GM12801 (cell line): ENCODE data around the gene RFTN1.

Experiments used
- TF ChIP-seq, protein P1 (sequence below): IDR thresholded peaks from one replicate; pipeline ENCODE4 v1.5.1; 2011; ENCODE audit warnings: control low read depth; ENCODE audit not compliant: insufficient read length; ENCODE audit errors: extremely low read depth

The RFTN1 gene

DNA sequence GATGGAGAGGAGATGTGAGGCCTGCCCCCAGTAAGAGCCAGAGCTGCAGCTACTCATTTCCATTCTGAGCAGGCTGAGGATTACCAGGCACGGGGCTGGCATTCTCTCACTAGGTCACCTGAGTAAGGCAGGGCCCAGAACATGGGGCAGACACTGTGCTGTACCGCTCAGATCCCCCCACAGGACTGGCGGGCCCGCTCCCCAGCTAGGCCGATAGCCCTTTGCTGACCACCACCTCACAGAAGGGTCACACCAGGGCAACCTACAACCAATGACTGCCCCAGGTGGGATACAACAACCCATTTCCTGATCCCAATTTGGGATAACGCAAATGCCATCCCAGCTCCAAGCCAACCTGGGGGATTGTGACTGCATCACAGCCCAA, 195.9 kb downstream of the RFTN1 start:
- TF ChIP-seq, protein P1, sequence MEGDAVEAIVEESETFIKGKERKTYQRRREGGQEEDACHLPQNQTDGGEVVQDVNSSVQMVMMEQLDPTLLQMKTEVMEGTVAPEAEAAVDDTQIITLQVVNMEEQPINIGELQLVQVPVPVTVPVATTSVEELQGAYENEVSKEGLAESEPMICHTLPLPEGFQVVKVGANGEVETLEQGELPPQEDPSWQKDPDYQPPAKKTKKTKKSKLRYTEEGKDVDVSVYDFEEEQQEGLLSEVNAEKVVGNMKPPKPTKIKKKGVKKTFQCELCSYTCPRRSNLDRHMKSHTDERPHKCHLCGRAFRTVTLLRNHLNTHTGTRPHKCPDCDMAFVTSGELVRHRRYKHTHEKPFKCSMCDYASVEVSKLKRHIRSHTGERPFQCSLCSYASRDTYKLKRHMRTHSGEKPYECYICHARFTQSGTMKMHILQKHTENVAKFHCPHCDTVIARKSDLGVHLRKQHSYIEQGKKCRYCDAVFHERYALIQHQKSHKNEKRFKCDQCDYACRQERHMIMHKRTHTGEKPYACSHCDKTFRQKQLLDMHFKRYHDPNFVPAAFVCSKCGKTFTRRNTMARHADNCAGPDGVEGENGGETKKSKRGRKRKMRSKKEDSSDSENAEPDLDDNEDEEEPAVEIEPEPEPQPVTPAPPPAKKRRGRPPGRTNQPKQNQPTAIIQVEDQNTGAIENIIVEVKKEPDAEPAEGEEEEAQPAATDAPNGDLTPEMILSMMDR, result no peak

DNA sequence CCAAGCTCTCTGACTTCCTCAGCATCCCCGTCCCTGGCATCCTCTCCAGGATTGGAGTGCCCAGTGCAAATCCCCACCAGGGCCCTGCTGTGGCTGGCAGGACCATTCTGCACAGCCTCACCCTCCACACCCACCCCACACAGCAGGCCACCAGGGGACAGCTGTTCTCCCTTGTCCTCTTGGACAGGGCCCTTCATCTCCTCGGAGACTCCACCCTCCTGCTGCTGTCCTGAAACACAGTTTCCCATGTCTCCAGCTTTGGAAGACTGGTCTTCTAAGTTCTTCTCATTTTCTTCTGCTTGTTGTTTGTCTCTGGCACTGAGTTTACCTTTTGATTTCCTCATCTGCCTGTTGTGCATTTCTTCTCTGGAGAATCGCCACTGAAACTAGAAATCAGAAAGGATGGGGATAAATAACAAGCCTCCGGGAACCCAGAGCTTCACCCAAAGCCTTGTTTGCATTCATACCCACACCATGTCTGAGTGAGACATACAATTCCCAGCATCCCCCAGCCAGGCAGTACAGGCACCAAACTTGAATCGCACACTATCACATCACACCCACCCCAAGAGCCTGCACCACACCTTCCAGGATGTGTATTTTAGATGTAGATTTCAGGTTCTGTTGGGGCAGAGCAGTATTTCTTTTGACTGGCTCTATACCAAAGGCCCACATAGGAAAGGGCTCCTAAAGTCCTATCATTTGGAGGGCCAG, 196.5 kb downstream of the RFTN1 start:
- TF ChIP-seq, protein P1, result no peak

DNA sequence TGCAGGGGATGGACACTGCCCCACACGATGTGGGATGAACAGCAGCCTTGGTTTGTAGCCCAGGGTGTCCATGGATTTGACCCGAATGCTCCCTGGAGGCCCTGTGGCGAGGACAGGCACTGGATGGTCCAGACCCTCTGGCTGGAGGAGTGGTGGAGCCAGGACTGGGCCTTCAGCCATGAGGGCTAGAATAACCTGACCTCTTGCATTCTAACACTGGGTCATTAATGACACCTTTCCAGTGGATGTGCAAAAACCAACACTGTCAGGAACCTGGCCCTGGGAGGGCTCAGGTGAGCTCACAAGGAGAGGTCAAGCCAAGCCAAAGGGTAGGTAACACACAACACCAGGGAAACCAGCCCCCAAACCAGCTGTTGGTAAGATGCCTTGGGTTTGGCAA, 197.1 kb downstream of the RFTN1 start:
- TF ChIP-seq, protein P1, result no peak

DNA sequence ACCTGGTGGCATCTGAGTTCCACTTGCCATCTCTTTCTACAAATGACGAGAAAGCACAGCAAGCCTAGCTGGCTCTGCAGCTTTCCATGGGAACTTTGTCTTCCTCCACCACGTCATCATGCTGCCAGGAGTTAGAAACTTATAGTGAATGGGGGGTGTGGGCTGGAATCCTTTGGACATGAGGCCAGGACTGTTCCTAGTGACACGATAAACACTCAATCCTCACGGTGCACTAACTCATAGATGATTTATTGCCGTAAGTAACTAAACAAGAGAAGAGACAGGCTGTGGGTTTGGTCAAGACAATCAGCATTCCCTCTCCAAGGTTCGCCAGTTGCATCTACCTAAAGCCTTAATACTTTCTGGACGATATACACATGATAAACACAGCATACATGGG, 197.9 kb downstream of the RFTN1 start:
- TF ChIP-seq, protein P1, result no peak

DNA sequence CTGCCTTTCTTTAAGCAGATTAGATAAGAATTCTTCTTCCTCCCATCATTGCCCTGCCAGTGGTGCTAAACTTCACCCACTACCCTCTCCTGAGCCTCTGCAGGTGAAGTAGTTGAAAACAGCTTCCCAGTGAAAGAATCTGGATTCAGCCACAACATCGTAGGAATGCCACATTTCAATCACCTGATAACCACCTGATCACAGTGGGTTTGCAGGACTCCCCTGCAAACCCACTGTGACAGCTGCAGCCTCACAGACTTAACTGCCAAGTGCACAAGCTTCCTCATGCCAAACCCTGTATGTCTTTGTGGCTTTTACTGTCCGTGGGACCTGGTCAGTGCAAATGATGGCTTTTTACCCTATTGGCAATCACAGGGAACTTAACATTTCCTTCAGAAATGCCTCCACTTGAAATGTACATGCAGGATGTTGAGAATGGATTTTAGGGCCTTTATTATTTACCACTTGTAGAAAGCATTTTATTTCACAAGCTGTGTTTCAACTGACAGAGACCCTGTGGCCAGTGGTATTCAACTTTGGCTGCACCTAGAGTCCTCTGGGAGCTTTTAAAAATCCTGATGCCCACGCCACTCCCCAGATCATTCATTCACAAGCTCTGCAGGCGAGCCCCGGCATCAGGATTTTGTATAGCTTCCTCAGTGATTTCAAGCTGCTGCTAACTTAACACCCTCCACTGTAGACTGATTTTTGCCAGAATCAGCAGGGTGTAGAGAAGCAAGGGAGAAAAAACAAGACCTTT, 199.4 kb downstream of the RFTN1 start:
- TF ChIP-seq, protein P1, result no peak

DNA sequence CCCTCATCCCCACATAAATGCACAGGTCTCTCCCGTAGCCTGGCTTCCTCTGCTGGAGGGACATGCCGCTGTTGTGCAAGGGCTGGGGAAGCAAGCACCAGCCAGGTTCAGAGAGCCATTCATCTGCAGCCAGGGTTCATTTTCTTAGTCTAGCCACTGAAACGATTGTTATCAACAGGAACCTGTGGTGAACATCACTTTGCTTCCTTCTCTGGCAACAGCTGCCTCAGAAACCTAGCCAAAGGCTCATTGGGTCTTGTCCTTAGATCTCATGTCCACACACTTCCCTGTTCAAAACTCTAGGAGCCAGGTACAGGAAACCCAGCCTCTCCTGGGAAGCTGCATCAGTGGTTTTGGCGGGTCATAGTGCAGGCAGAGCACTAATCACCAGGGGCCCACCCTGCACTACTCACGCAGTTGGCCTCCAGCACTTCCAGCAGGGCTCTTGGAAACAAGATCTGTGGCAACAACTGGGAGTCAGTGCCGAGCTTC, 201.5 kb downstream of the RFTN1 start:
- TF ChIP-seq, protein P1, result no peak

DNA sequence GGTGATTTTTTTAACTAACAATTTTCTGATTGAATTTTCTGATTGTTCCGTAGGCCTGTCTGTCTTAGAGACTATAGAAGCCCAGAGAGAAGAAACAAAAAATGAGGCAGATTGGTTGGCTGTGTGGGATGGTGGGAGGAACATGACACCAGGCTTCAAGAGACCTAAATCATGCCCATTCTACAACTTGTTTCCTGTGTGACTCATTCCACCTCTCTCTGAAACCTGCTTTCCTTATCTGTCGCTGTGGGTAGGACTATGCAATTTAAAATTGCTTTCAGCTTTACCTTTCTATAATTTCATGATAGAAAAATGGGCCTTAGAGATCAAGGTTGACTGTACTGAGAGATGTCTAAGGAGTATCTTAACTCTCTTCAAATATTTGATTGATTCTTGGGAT, 203.9 kb downstream of the RFTN1 start:
- TF ChIP-seq, protein P1, result no peak
